Measurements from ENCODE around the gene PAMR1. TPM values are rescaled to one million over a fixed set of nuclear protein-coding genes. Genes with fewer than 3 reads are reported as not detected.
A peak's percentile ranks its signal among the peaks of the same experiment; 100 is the strongest.

PAMR1 gene
- total and polyA plus RNA-seq, 2 donors from 2014 or later, result 2.2 to 2.4 TPM

DNA sequence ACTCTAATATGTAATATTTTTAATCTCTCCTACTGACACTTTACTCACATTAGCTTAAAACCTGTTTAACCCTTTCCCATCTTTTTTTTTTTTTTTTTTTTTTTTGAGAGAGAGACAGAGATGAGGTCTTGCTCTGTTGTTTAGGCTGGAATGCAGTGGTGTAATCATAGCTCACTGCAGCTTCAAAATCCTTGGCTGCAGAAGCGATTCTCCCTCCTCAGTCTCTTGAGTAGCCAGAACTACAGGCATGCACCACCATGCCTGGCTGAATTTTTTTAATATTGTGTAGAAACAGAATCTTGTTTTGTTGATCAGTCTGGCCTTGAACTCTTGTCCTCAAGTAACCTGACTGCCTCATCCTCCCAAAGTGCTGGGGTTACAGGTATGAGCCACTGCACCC is 37.3 kb downstream of the PAMR1 start:
- no peak overlapping the region for H3K9ac ChIP-seq (ENCODE audit: low read length in 3 of 3)
- H3K4me3 ChIP-seq (ENCODE audit: low read length in 3 of 3), result no peak overlapping the region
- H3K27me3 ChIP-seq (ENCODE audit: control insufficient read depth, insufficient read depth, low read length), result no peaks in the 10 kb centered on the region
- no peak overlapping the region for H3K27ac ChIP-seq (ENCODE audit: low read depth in 2 of 2, low read length in 2 of 2)
- DNase-seq, result no peak
- H3K4me1 ChIP-seq (ENCODE audit: control insufficient read depth in 2 of 3, insufficient read depth in 2 of 3, low read depth in 1 of 3, low read length in 3 of 3), result no peaks in the 10 kb centered on the region
- intact Hi-C loops (cut with DNase I), result no loop called here
- FAIRE-seq, result no peak
- no peak for TF ChIP-seq CTCF (IDR thresholded peaks at IDR 0.05; ENCODE audit: borderline replicate concordance, extremely low read depth, insufficient read depth)
- no peaks in the 10 kb centered on the region for H3K36me3 ChIP-seq (ENCODE audit: control insufficient read depth in 2 of 3, insufficient read depth in 3 of 3, low read length in 3 of 3)
- no peaks in the 10 kb centered on the region for H3K9me3 ChIP-seq (ENCODE audit: control insufficient read depth in 2 of 3, insufficient read depth in 1 of 3, low read length in 3 of 3)

DNA sequence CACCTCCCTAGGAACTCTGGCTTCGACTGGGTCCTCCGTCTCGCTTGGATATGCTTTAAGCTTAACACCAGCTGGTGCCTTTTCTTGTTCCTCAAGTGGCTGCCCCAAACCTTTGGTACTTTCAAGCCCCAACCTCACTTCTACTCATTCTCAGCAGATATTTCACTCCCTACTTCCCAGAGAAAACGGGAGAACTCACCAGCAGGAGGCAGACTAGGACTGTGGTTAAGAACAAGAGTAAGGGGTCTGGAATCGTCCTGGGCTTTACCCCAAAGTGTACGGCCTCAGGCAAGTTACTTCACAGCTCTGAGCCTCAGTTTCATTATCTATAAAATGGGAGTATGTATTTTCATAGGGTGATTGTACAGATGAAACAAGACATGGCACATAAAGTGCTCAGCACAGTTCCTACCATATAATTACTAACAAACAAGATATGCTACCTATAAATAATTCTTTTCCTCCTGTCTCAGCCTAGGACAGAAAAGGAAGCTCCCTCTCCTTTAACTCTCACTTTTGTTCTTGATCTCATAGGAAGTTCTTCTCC is 37.8 kb downstream of the PAMR1 start:
- intact Hi-C loops (cut with DNase I), result no loop called here

DNA sequence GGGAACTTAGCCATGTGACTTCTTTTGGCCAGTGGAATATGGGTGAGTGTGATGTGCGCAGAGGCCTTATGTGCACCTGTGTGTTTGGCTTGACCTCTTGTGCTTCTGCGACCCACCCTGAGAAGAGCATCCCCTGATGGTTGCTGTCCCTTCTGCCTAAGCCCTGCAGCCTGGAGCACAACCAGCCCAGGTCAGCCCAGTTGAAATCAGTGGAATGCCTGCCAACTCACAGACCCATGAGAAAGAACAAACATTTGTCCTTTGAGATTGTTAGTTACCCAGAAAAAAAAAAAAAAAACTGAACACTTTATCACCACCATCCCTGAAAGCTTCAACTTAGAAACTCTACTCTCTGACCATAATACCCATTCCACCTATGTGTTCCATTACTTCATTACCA is 38.5 kb downstream of the PAMR1 start:
- Histone ChIP-seq H3K27ac (ENCODE audit: low read depth in 2 of 2, low read length in 2 of 2) (no peak overlapping the region), H3K36me3 (ENCODE audit: control insufficient read depth in 2 of 3, insufficient read depth in 3 of 3, low read length in 3 of 3) (no peaks in the 10 kb centered on the region), H3K4me1 (ENCODE audit: control insufficient read depth in 2 of 3, insufficient read depth in 2 of 3, low read depth in 1 of 3, low read length in 3 of 3) (no peaks in the 10 kb centered on the region), H3K27me3 (ENCODE audit: control insufficient read depth, insufficient read depth, low read length) (no peaks in the 10 kb centered on the region), H3K9ac (ENCODE audit: low read length in 3 of 3) (no peak overlapping the region), H3K9me3 (ENCODE audit: control insufficient read depth in 2 of 3, insufficient read depth in 1 of 3, low read length in 3 of 3) (no peaks in the 10 kb centered on the region), H3K4me3 (ENCODE audit: low read length in 3 of 3) (no peak overlapping the region)
- FAIRE-seq (no peak), DNase-seq (no peak)
- intact Hi-C loops (cut with DNase I), result no loop called here
- no peak for TF ChIP-seq CTCF (IDR thresholded peaks at IDR 0.05; ENCODE audit: borderline replicate concordance, extremely low read depth, insufficient read depth)

More for the DNA sequence above, 37.8 kb downstream of the PAMR1 start:
- Histone ChIP-seq H3K27me3 (ENCODE audit: control insufficient read depth, insufficient read depth, low read length) (no peaks in the 10 kb centered on the region), H3K9me3 (ENCODE audit: control insufficient read depth in 2 of 3, insufficient read depth in 1 of 3, low read length in 3 of 3) (no peaks in the 10 kb centered on the region), H3K4me3 (ENCODE audit: low read length in 3 of 3) (no peak overlapping the region), H3K27ac (ENCODE audit: low read depth in 2 of 2, low read length in 2 of 2) (no peak overlapping the region), H3K4me1 (ENCODE audit: control insufficient read depth in 2 of 3, insufficient read depth in 2 of 3, low read depth in 1 of 3, low read length in 3 of 3) (no peaks in the 10 kb centered on the region), H3K36me3 (ENCODE audit: control insufficient read depth in 2 of 3, insufficient read depth in 3 of 3, low read length in 3 of 3) (no peaks in the 10 kb centered on the region), H3K9ac (ENCODE audit: low read length in 3 of 3) (no peak overlapping the region)
- FAIRE-seq, result no peak
- DNase-seq, result peak in 4 of 5 donors; percentile 54 to 76 (median 63)
- no peak for TF ChIP-seq CTCF (IDR thresholded peaks at IDR 0.05; ENCODE audit: borderline replicate concordance, extremely low read depth, insufficient read depth)

GRCh38 chr11:35486446-35486845 is 39.0 kb downstream of the PAMR1 start:
- no peak overlapping the region for H3K4me3 ChIP-seq (ENCODE audit: low read length in 3 of 3)
- no peak overlapping the region for H3K9ac ChIP-seq (ENCODE audit: low read length in 3 of 3)
- TF ChIP-seq CTCF (IDR thresholded peaks at IDR 0.05; ENCODE audit: borderline replicate concordance, extremely low read depth, insufficient read depth), result no peak
- no peaks in the 10 kb centered on the region for H3K9me3 ChIP-seq (ENCODE audit: control insufficient read depth in 2 of 3, insufficient read depth in 1 of 3, low read length in 3 of 3)
- no peaks in the 10 kb centered on the region for H3K27me3 ChIP-seq (ENCODE audit: control insufficient read depth, insufficient read depth, low read length)
- no peaks in the 10 kb centered on the region for H3K4me1 ChIP-seq (ENCODE audit: control insufficient read depth in 2 of 3, insufficient read depth in 2 of 3, low read depth in 1 of 3, low read length in 3 of 3)
- H3K27ac ChIP-seq (ENCODE audit: low read depth in 2 of 2, low read length in 2 of 2), result no peak overlapping the region
- H3K36me3 ChIP-seq (ENCODE audit: control insufficient read depth in 2 of 3, insufficient read depth in 3 of 3, low read length in 3 of 3), result no peaks in the 10 kb centered on the region
- FAIRE-seq (no peak), DNase-seq (no peak)
- intact Hi-C loops (cut with DNase I), result no loop called here
